Panc1 (cell line): ENCODE data around the gene MRC1.

Source experiments
- POLR2AphosphoS5 ChIP-seq: IDR thresholded peaks from 2 replicates; pipeline ENCODE4 v1.6.1; 2012; ENCODE audit warnings: mild to moderate bottlenecking, low read depth, low read length, moderate library complexity
- TF ChIP-seq, protein P1 (sequence below): fragments of 450-650 bp; IDR thresholded peaks from 2 replicates; pipeline ENCODE4 v1.5.1; 2017; ENCODE audit warnings: mild to moderate bottlenecking
- TF ChIP-seq, protein P2 (sequence below), 2 experiments: IDR thresholded peaks; 2 replicates each; pipeline ENCODE4 v1.6.1; 2011 to 2012; ENCODE audit warnings: low read depth in 2 of 2, control low read depth in 1 of 2, low read length in 1 of 2, mild to moderate bottlenecking in 1 of 2, moderate library complexity in 1 of 2; ENCODE audit not compliant: insufficient read depth in 1 of 2

DNA sequence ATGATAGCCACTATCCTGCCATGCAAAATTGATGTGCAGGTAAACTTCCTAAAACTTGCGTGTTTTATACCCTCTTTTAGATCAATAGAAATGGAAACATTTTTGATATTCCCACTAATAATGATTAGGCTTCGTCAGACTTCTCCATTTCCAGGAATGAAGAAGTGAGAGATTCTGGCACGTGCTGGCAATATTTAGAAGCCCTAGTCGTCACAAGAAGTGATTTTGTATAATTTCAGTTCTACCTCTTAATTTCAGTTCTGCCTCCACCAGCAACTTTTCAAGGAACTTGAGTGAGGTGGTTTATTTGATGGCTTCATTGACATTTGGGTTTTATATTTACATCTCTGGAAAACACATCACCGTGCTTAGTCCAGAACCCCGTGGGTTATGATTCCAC, 61.9 kb downstream of the MRC1 start:
- TF ChIP-seq, protein P1, sequence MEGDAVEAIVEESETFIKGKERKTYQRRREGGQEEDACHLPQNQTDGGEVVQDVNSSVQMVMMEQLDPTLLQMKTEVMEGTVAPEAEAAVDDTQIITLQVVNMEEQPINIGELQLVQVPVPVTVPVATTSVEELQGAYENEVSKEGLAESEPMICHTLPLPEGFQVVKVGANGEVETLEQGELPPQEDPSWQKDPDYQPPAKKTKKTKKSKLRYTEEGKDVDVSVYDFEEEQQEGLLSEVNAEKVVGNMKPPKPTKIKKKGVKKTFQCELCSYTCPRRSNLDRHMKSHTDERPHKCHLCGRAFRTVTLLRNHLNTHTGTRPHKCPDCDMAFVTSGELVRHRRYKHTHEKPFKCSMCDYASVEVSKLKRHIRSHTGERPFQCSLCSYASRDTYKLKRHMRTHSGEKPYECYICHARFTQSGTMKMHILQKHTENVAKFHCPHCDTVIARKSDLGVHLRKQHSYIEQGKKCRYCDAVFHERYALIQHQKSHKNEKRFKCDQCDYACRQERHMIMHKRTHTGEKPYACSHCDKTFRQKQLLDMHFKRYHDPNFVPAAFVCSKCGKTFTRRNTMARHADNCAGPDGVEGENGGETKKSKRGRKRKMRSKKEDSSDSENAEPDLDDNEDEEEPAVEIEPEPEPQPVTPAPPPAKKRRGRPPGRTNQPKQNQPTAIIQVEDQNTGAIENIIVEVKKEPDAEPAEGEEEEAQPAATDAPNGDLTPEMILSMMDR, result no peak
- TF ChIP-seq POLR2AphosphoS5, result no peak
- TF ChIP-seq, protein P2, sequence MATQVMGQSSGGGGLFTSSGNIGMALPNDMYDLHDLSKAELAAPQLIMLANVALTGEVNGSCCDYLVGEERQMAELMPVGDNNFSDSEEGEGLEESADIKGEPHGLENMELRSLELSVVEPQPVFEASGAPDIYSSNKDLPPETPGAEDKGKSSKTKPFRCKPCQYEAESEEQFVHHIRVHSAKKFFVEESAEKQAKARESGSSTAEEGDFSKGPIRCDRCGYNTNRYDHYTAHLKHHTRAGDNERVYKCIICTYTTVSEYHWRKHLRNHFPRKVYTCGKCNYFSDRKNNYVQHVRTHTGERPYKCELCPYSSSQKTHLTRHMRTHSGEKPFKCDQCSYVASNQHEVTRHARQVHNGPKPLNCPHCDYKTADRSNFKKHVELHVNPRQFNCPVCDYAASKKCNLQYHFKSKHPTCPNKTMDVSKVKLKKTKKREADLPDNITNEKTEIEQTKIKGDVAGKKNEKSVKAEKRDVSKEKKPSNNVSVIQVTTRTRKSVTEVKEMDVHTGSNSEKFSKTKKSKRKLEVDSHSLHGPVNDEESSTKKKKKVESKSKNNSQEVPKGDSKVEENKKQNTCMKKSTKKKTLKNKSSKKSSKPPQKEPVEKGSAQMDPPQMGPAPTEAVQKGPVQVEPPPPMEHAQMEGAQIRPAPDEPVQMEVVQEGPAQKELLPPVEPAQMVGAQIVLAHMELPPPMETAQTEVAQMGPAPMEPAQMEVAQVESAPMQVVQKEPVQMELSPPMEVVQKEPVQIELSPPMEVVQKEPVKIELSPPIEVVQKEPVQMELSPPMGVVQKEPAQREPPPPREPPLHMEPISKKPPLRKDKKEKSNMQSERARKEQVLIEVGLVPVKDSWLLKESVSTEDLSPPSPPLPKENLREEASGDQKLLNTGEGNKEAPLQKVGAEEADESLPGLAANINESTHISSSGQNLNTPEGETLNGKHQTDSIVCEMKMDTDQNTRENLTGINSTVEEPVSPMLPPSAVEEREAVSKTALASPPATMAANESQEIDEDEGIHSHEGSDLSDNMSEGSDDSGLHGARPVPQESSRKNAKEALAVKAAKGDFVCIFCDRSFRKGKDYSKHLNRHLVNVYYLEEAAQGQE (IDR thresholded peaks at IDR 0.05; ENCODE audit: insufficient read depth in 1 of 2, low read depth in 2 of 2, low read length in 1 of 2), result no peak
